ENCODE measurements around the gene RPL18A.

The RPL18A gene

DNA sequence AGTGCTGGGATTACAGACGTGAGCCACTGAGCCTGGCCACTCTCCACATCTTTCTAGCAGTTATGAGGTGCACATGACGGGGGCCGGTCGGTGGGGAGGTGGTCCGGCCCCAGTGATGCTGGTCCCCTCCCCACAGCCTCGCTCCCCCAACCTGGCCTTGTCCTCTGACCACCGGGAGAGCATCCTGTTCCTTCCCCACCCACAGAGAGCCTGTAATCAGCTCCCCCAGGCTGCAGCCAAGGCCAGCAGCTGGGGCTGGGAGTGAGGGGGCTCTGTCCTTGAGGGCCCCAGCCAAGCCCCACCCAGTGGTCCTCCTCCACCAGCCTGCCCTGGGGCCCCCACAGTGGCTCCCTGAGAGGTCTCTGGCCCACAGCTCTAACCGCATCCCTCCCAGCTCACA, 35.4 kb upstream of the RPL18A start:
- no peak for ATAC-seq (ENCODE audit: insufficient read depth, low read depth)
- no peaks in the 10 kb centered on the region for H3K79me2 ChIP-seq (ENCODE audit: insufficient read depth, low read length)
- no peak overlapping the region for H3K9ac ChIP-seq (ENCODE audit: low read depth, low read length)
- no peaks in the 10 kb centered on the region for H3K36me3 ChIP-seq (ENCODE audit: insufficient read depth, low read length)
- H3K27me3 ChIP-seq (ENCODE audit: insufficient read depth, low read length, poor library complexity), result no peaks in the 10 kb centered on the region
- no peaks in the 10 kb centered on the region for H3K9me3 ChIP-seq (ENCODE audit: insufficient read depth, low read length, severe bottlenecking)
- H3K4me3 ChIP-seq (ENCODE audit: low read depth in 1 of 2, low read length in 2 of 2), result no peak overlapping the region
- no peak overlapping the region for H3K4me2 ChIP-seq (ENCODE audit: insufficient read depth, low read length)
- no peaks in the 10 kb centered on the region for H4K20me1 ChIP-seq (ENCODE audit: insufficient read depth, low read length)
- TF ChIP-seq EZH2 (IDR thresholded peaks at IDR 0.05; ENCODE audit: borderline replicate concordance, low read depth, low read length, severe bottlenecking), result no peak
- TF ChIP-seq, protein P1, sequence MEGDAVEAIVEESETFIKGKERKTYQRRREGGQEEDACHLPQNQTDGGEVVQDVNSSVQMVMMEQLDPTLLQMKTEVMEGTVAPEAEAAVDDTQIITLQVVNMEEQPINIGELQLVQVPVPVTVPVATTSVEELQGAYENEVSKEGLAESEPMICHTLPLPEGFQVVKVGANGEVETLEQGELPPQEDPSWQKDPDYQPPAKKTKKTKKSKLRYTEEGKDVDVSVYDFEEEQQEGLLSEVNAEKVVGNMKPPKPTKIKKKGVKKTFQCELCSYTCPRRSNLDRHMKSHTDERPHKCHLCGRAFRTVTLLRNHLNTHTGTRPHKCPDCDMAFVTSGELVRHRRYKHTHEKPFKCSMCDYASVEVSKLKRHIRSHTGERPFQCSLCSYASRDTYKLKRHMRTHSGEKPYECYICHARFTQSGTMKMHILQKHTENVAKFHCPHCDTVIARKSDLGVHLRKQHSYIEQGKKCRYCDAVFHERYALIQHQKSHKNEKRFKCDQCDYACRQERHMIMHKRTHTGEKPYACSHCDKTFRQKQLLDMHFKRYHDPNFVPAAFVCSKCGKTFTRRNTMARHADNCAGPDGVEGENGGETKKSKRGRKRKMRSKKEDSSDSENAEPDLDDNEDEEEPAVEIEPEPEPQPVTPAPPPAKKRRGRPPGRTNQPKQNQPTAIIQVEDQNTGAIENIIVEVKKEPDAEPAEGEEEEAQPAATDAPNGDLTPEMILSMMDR (IDR thresholded peaks at IDR 0.05; ENCODE audit: borderline replicate concordance, extremely low read depth, low read length, poor library complexity, severe bottlenecking), result no peak
- no peak overlapping the region for H3K27ac ChIP-seq (ENCODE audit: low read length)
- H2AFZ ChIP-seq (ENCODE audit: low read depth, low read length), result no peak overlapping the region
- no peaks in the 10 kb centered on the region for H3K4me1 ChIP-seq (ENCODE audit: insufficient read depth, low read length)
- no peak for DNase-seq

GRCh38 chr19:17826508-17827056, 33.1 kb upstream of the RPL18A start:
- ATAC-seq (ENCODE audit: insufficient read depth, low read depth) (no peak), DNase-seq (no peak)
- Histone ChIP-seq H3K79me2 (ENCODE audit: insufficient read depth, low read length) (no peaks in the 10 kb centered on the region), H2AFZ (ENCODE audit: low read depth, low read length) (no peak overlapping the region), H3K4me1 (ENCODE audit: insufficient read depth, low read length) (no peaks in the 10 kb centered on the region), H3K27me3 (ENCODE audit: insufficient read depth, low read length, poor library complexity) (no peaks in the 10 kb centered on the region), H3K36me3 (ENCODE audit: insufficient read depth, low read length) (0 out of 2 replicates have a peak, but pooled peaks cover 2% of the 10 kb centered on the region), H3K9ac (ENCODE audit: low read depth, low read length) (no peak overlapping the region), H3K4me2 (ENCODE audit: insufficient read depth, low read length) (no peak overlapping the region), H3K27ac (ENCODE audit: low read length) (no peak overlapping the region), H3K4me3 (ENCODE audit: low read depth in 1 of 2, low read length in 2 of 2) (no peak overlapping the region), H4K20me1 (ENCODE audit: insufficient read depth, low read length) (no peaks in the 10 kb centered on the region), H3K9me3 (ENCODE audit: insufficient read depth, low read length, severe bottlenecking) (no peaks in the 10 kb centered on the region)
- TF ChIP-seq, protein P1 (IDR thresholded peaks at IDR 0.05; ENCODE audit: borderline replicate concordance, extremely low read depth, low read length, poor library complexity, severe bottlenecking), result no peak
- no peak for TF ChIP-seq EZH2 (IDR thresholded peaks at IDR 0.05; ENCODE audit: borderline replicate concordance, low read depth, low read length, severe bottlenecking)

- Histone ChIP-seq H3K36me3 (ENCODE audit: insufficient read depth, low read length) (0 out of 2 replicates have a peak, but pooled peaks cover 3% of the 10 kb centered on the region), H3K4me3 (ENCODE audit: low read depth in 1 of 2, low read length in 2 of 2) (no peak overlapping the region), H3K9me3 (ENCODE audit: insufficient read depth, low read length, severe bottlenecking) (no peaks in the 10 kb centered on the region), H3K4me1 (ENCODE audit: insufficient read depth, low read length) (no peaks in the 10 kb centered on the region), H3K4me2 (ENCODE audit: insufficient read depth, low read length) (no peak overlapping the region), H2AFZ (ENCODE audit: low read depth, low read length) (no peak overlapping the region), H3K27me3 (ENCODE audit: insufficient read depth, low read length, poor library complexity) (no peaks in the 10 kb centered on the region), H3K27ac (ENCODE audit: low read length) (no peak overlapping the region), H4K20me1 (ENCODE audit: insufficient read depth, low read length) (no peaks in the 10 kb centered on the region), H3K79me2 (ENCODE audit: insufficient read depth, low read length) (no peaks in the 10 kb centered on the region), H3K9ac (ENCODE audit: low read depth, low read length) (no peak overlapping the region)
- no peak for TF ChIP-seq EZH2 (IDR thresholded peaks at IDR 0.05; ENCODE audit: borderline replicate concordance, low read depth, low read length, severe bottlenecking)
- TF ChIP-seq, protein P1 (IDR thresholded peaks at IDR 0.05; ENCODE audit: borderline replicate concordance, extremely low read depth, low read length, poor library complexity, severe bottlenecking), result no peak
- ATAC-seq (ENCODE audit: insufficient read depth, low read depth) (no peak), DNase-seq (no peak)
Observed at GRCh38 chr19:17829855-17830566, 29.7 kb upstream of the RPL18A start.

Measured in DND-41 (cell line).